Measurements from ENCODE around the gene SREBF2.
"Not testable (repeated sequence)": the region's sequence is repeated elsewhere in the genome, so short reads cannot be mapped to it uniquely, and the experiment has no call there.

The SREBF2 gene

DNA sequence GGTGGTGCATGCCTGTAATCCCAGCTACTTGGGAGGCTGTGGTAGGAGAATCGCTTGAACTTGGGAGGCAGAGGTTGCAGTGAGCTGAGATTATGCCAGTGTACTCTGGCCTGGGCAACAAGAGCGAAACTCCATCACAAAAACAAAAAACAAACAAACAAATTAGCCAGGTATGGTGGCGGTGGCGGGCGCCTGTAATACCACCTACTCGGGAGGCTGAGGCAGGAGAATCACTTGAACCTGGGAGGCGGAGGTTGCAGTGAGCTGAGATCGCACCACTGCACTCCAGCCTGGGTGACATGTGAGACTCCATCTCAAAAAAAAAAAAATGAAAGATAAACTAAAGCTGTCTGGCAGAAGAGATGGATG, 116.0 kb downstream of the SREBF2 start:
- DNase-seq = not testable (repeated sequence)

DNA sequence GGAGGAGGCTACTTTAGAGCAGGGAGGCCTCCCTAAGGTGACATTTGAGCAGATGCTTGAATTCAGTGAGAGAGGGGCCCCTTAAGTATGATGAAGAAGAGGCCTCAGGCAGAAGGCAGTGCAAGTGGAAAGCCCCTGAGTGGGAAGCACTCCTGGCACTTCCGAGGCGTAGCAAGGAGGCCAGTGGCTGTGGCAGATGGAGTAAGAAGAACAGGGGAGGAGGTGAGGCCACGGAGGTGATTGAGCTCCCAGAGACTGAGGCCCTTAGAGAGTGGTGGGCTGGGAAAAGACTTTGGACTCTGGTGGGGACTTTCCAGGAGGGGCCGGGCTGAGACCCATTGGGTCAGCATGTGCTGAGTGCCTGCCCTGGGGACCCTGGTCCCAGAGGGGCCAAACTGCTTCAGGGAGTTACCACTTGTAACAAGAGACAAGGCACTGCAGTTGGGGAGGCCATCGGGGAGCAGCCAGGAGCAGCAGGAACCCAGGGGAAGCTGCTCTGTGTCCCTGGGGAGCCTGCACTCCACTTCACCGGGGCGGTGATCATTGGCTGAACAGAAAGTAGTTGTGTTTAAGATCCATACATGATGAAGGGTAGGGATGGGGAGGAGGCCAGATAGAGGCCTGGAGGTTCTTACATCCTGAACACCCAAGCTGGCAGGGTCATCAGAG, 116.5 kb downstream of the SREBF2 start:
- no peak for DNase-seq

DNA sequence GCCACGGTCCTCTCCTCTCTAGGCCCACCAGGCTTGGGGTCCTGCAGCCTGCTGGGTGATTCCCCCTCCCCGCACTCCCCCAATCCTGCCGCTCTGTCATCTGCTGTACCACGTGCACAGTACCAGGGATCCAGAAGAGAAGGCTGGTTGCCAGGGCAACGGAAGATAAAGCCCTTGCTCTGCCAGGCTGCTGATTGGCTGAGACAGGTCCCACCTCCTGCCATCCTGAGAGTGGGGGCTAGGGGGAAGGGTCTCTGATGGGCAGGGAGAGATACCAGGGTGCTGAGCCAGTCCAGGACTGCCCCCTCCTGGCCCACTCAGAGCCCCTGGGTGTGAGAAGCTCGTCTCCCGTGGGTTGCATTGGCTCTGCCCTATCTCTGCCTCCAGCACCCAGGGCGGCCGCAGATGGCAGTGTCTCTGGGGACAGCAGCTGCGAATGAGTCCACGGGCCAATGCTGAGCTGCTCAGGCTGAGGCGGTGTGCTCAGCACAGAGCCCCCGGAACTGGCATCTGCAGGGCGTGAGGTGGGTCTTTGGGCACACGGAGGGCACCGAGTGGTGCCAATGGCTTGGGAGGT, 119.1 kb downstream of the SREBF2 start, which contains the start of gene SMIM45:
SMIM45 (plus strand) TSS at position 253 of the 577 bp plus-strand sequence.
- no peak for DNase-seq

DNA sequence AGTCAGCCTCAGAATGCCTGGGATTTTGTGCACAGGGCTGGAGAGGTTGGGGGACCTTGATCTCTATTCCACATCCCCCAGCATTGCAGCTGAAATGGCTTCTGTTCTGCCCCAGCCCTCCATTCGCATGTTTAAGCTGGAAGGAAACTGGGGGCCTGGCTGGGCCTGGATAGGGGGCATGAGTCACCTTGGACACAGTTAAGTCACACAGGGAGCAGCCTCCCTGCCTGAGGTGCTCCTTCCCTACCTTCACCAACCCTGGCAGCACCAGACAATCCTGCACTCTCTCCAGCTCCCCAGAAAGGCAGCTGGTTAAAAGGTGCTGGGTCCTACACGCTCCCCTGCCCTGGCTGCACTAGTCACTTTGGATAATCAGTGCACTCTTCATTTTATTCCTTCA, 119.8 kb downstream of the SREBF2 start:
- DNase-seq = no peak

Measured in activated naive CD4-positive, alpha-beta T cell (primary cell).